Colonic mucosa (tissue), 4 donors: ENCODE measurements around the gene FBXL7. TPM values are rescaled to one million over a fixed set of nuclear protein-coding genes. Genes with fewer than 3 reads are reported as not detected.

ENCODE experiments used
- DNase-seq: peaks from one replicate; pipeline ENCODE4 v3.0.0-alpha.2; 2020
- H3K27ac ChIP-seq: fragments of 200-600 bp; one replicate; pipeline ENCODE4 v1.8.0; 2021
- H3K27me3 ChIP-seq: fragments of 200-600 bp; one replicate; pipeline ENCODE4 v1.8.0; 2021
- H3K36me3 ChIP-seq: fragments of 200-600 bp; one replicate; pipeline ENCODE4 v1.8.0; 2021
- H3K4me1 ChIP-seq: fragments of 200-600 bp; one replicate; pipeline ENCODE4 v1.8.0; 2021; ENCODE audit warnings: mild to moderate bottlenecking
- H3K4me3 ChIP-seq: fragments of 200-600 bp; one replicate; pipeline ENCODE4 v1.8.0; 2021
- H3K9ac ChIP-seq, 2 donors: one replicate each; pipeline ENCODE4 v1.7.0; 2013; ENCODE audit warnings: control low read depth in 2 of 2, low read depth in 2 of 2, low read length in 2 of 2
- H3K9me3 ChIP-seq: fragments of 200-600 bp; one replicate; pipeline ENCODE4 v1.8.0; 2021
- CTCF ChIP-seq: fragments of 200-600 bp; IDR thresholded peaks from one replicate; pipeline ENCODE4 v1.8.0; 2022; ENCODE audit warnings: antibody characterized with exemption, mild to moderate bottlenecking
- intact Hi-C: fragments of 100-400 bp; cut with DNase I; formaldehyde crosslinking; loops from one replicate; pipeline ENCODE4 v1.14.1; 2022
- total RNA-seq, 2 donors: library from RNA; stranded (reverse); fragmentation: NEBNext Ultra II Directional in 1 of 2; extraction: Animal tissue kit (Norgen Biotek cat#: 25700) in 1 of 2; gene quantifications; one replicate each; pipeline ENCODE4 v1.2.1, GENCODE V29; 2021
- donor health status: healthy.
- donor health status: DM: no; HTN: no; CAD: no.
- donor health status: DM: no; HTN: no; CAD: no.

The FBXL7 gene
- total RNA-seq, 2 donors from 2014 or later = 1.6 to 3.0 TPM

GRCh38 chr5:15901151-15901550 lies 401.2 kb downstream of the FBXL7 start:
- Histone ChIP-seq H3K9me3 (no peaks in the 10 kb centered on the region), H3K27ac (no peak overlapping the region), H3K4me3 (no peak overlapping the region), H3K9ac (no peak overlapping the region), H3K4me1 (no peaks in the 10 kb centered on the region), H3K36me3 (no peaks in the 10 kb centered on the region), H3K27me3 (no peaks in the 10 kb centered on the region)
- intact Hi-C loops = no loop called here
- TF ChIP-seq CTCF = no peak
- DNase-seq = no peak

- Histone ChIP-seq H3K27ac (no peak overlapping the region), H3K4me3 (no peak overlapping the region), H3K9me3 (no peaks in the 10 kb centered on the region), H3K4me1 (no peaks in the 10 kb centered on the region), H3K27me3 (no peaks in the 10 kb centered on the region), H3K36me3 (no peaks in the 10 kb centered on the region), H3K9ac (no peak overlapping the region)
- no peak for DNase-seq
- no peak for TF ChIP-seq CTCF
- intact Hi-C loops = no loop called here
These were observed 402.1 kb downstream of the FBXL7 start for GRCh38 chr5:15902066-15902465.

GRCh38 chr5:15904899-15905830 lies 405.2 kb downstream of the FBXL7 start:
- Histone ChIP-seq H3K27me3 (no peaks in the 10 kb centered on the region), H3K36me3 (no peaks in the 10 kb centered on the region), H3K4me1 (no peaks in the 10 kb centered on the region), H3K9ac (no peak overlapping the region), H3K9me3 (no peaks in the 10 kb centered on the region), H3K27ac (peak overlapping the region; percentile 7), H3K4me3 (no peak overlapping the region)
- TF ChIP-seq CTCF = no peak
- intact Hi-C loops = no loop called here
- DNase-seq = no peak

- H3K9me3 ChIP-seq = no peaks in the 10 kb centered on the region
- no peaks in the 10 kb centered on the region for H3K4me1 ChIP-seq
- intact Hi-C loops = no loop called here
- no peak overlapping the region for H3K9ac ChIP-seq
- H3K27me3 ChIP-seq = no peaks in the 10 kb centered on the region
- H3K27ac ChIP-seq = no peak overlapping the region
- no peak for DNase-seq
- no peak for TF ChIP-seq CTCF
- no peak overlapping the region for H3K4me3 ChIP-seq
- H3K36me3 ChIP-seq = no peaks in the 10 kb centered on the region
These were observed 414.7 kb downstream of the FBXL7 start for GRCh38 chr5:15914638-15915037.

GRCh38 chr5:15926586-15926985 lies 426.6 kb downstream of the FBXL7 start:
- TF ChIP-seq CTCF = no peak
- no peaks in the 10 kb centered on the region for H3K9me3 ChIP-seq
- no peak for DNase-seq
- H3K27me3 ChIP-seq = no peaks in the 10 kb centered on the region
- no peak overlapping the region for H3K9ac ChIP-seq
- H3K4me1 ChIP-seq = no peaks in the 10 kb centered on the region
- intact Hi-C loops = no loop called here
- H3K36me3 ChIP-seq = no peaks in the 10 kb centered on the region
- no peak overlapping the region for H3K27ac ChIP-seq
- H3K4me3 ChIP-seq = no peak overlapping the region
